ENCODE results near the gene TXNL4B.

GRCh38 chr16:72055911-72056310 is 37.5 kb downstream of the TXNL4B start:
- TF ChIP-seq CTCF (IDR thresholded peaks at IDR 0.05) (no peak), EZH2 (IDR thresholded peaks at IDR 0.05; ENCODE audit: borderline replicate concordance, insufficient read depth, low read depth, low read length, poor library complexity, severe bottlenecking) (no peak)
